Heart left ventricle (tissue), 16 donors: ENCODE measurements around the gene CUX1. TPM values are rescaled to one million over a fixed set of nuclear protein-coding genes. Genes with fewer than 3 reads are reported as not detected.

Experiments
- ATAC-seq, 4 donors: fragments of 200-7000 bp; cut with Tn5 transposase; one replicate each; pipeline ENCODE4 v1.9.1; 2020 to 2022; ENCODE audit warnings: moderate library complexity in 4 of 4, mild to moderate bottlenecking in 3 of 4, moderate number of reproducible peaks in 1 of 4
- DNase-seq, 5 donors: peaks; one replicate each; pipeline ENCODE4 v3.0.0-alpha.2; 2020
- H3K27ac ChIP-seq, 12 donors: fragments of 200-600 bp; sonication (generic) in 4 of 12; one replicate each; pipeline versions ENCODE4 v1.5.0 to v1.8.0; 2016 to 2022; ENCODE audit warnings: mild to moderate bottlenecking in 2 of 12
- H3K27me3 ChIP-seq, 9 donors: fragments of 200-600 bp; sonication (generic) in 2 of 9; one replicate each; pipeline versions ENCODE4 v1.5.1 to v1.8.0; 2016 to 2022; ENCODE audit warnings: mild to moderate bottlenecking in 3 of 9
- H3K36me3 ChIP-seq, 9 donors: fragments of 200-600 bp; sonication (generic) in 2 of 9; one replicate each; pipeline versions ENCODE4 v1.5.0 to v1.8.0; 2018 to 2022; ENCODE audit warnings: mild to moderate bottlenecking in 2 of 9
- H3K4me1 ChIP-seq, 12 donors: fragments of 200-600 bp; sonication (generic) in 4 of 12; one replicate each; pipeline versions ENCODE4 v1.5.0 to v1.8.0; 2016 to 2022; ENCODE audit warnings: mild to moderate bottlenecking in 3 of 12
- H3K4me3 ChIP-seq, 12 donors: fragments of 200-600 bp; sonication (generic) in 4 of 12; one replicate each; pipeline versions ENCODE4 v1.5.0 to v1.8.0; 2017 to 2022; ENCODE audit warnings: mild to moderate bottlenecking in 9 of 12, moderate library complexity in 4 of 12
- H3K9me3 ChIP-seq, 12 donors: fragments of 200-600 bp; sonication (generic) in 4 of 12; one replicate each; pipeline versions ENCODE4 v1.5.0 to v1.8.0; 2016 to 2022; ENCODE audit warnings: mild to moderate bottlenecking in 1 of 12
- CTCF ChIP-seq, 12 donors: fragments of 200-600 bp; sonication (generic) in 4 of 12; IDR thresholded peaks; one replicate each; pipeline versions ENCODE4 v1.5.0 to v1.8.0; 2018 to 2022; ENCODE audit warnings: antibody characterized with exemption in 12 of 12, mild to moderate bottlenecking in 5 of 12
- POLR2A ChIP-seq, 2 donors: fragments of 450-650 bp; IDR thresholded peaks; one replicate each; pipeline ENCODE4 v1.6.1; 2017; ENCODE audit warnings: antibody characterized with exemption in 2 of 2, mild to moderate bottlenecking in 2 of 2, moderate library complexity in 2 of 2
- WGBS, 4 donors: extraction: QIAGEN DNeasy Blood & Tissue Kit in 2 of 4; methylation state at CpG; one replicate each; pipeline versions ENCODE4 v1.1.5 to v1.1.7; 2013 to 2018; 5-methylcytosine and 5-hydroxymethylcytosine counted together
- intact Hi-C, 10 donors: fragments of 100-400 bp; cut with DNase I; formaldehyde crosslinking; loops; one replicate each; pipeline versions ENCODE4 v1.11.1 to v1.14.2; 2022
- polyA plus RNA-seq, 2 donors: library from polyadenylated mRNA; stranded (reverse); fragments of 200-250 nt; gene quantifications; one replicate each; pipeline ENCODE4 v1.2.3, GENCODE V29; 2013
- total RNA-seq, 9 donors: library from RNA; depleted of rRNA in 2 of 9; stranded (reverse); fragments of >200 nt in 2 of 9; fragmentation: NEBNext Ultra II Directional in 3 of 9; extraction: Animal tissue kit (Norgen Biotek cat#: 25700) in 3 of 9; gene quantifications; one replicate each; pipeline versions ENCODE4 v1.1.0 to v1.2.4, GENCODE V29; 2016 to 2023
- donor health status: ischemic (EF 13 %, LVEDD 7.1; RV severe dilation, severe dysfunction).
- donor health status: healthy with polysubstance abuse.
- donor health status: DM: no; HTN: yes; CAD: no.
- donor health status: DM: no; HTN: no; CAD: no.
- donor health status: ischemic (EF 25% LVEDD 6.9; RV normal size, moderate dysfunction).
- donor health status: ischemic (EF 25% LVEDD 5.7; RV mildly dilated, moderate dysfunction).
- donor health status: healthy.
- donor health status: DM: yes; HTN: yes; CAD: no.
- donor health status: ischemic (EF 35%, LVEDD 5.7; RV mildly dilated, moderate dysfunction).
- donor health status: nonischemic (EF 11% LVEDD 7.7; RV severe dilation, severe dysfunction).
- donor health status: DM: yes; HTN: yes; CAD: no.
- donor health status: PGD.
- donor health status: ischemic (EF 29% LVEDD 5.4; RV normal size, mild dysfunction).
- donor health status: nonischemic (EF 23%, LVEDD 6.1; RV moderate dilation, normal function).

CUX1 gene
- total and polyA plus RNA-seq, 11 donors = 51.9 to 173 (median 122) TPM

GRCh38 chr7:102066476-102066875, 249.1 kb downstream of the CUX1 start:
- 75 to 93% (median 85%) methylated on average over 9 of the region's 9 CpGs for WGBS, 4 donors
- ATAC-seq (no peak), DNase-seq (no peak)
- Histone ChIP-seq H3K4me1 (peaks cover 3 to 32% (median 20%) of the 10 kb centered on the region in 12 donors), H3K27ac (no peak overlapping the region), H3K9me3 (peaks cover 0 to 2% (median 0%) of the 10 kb centered on the region in 12 donors), H3K27me3 (no peaks in the 10 kb centered on the region), H3K36me3 (peaks cover 0 to 14% (median 10%) of the 10 kb centered on the region in 9 donors), H3K4me3 (no peak overlapping the region)
- intact Hi-C loops = no loop called here
- TF ChIP-seq POLR2A (IDR thresholded peaks at IDR 0.05) = no peak
- TF ChIP-seq CTCF (IDR thresholded peaks at IDR 0.05) = no peak

GRCh38 chr7:102068846-102069245, 251.4 kb downstream of the CUX1 start:
- no peak overlapping the region for H3K27ac ChIP-seq
- H3K4me3 ChIP-seq = no peak overlapping the region
- H3K27me3 ChIP-seq = no peaks in the 10 kb centered on the region
- peaks cover 3 to 22% (median 13%) of the 10 kb centered on the region in 12 donors for H3K4me1 ChIP-seq
- DNase-seq (no peak), ATAC-seq (no peak)
- TF ChIP-seq POLR2A (IDR thresholded peaks at IDR 0.05) = no peak
- no peak for TF ChIP-seq CTCF (IDR thresholded peaks at IDR 0.05)
- 83 to 89% (median 87%) methylated on average over 14 of the region's 14 CpGs for WGBS, 4 donors
- intact Hi-C loops = no loop called here
- H3K36me3 ChIP-seq = peaks cover 0 to 26% (median 16%) of the 10 kb centered on the region in 9 donors
- peaks cover 0 to 8% (median 0%) of the 10 kb centered on the region in 12 donors for H3K9me3 ChIP-seq

- peak overlapping the region in 1 of 12 donors; percentile 44 for H3K27ac ChIP-seq
- H3K4me1 ChIP-seq = peaks cover 0 to 10% (median 1%) of the 10 kb centered on the region in 12 donors
- WGBS, 4 donors = 79 to 88% (median 85%) methylated on average over 7 of the region's 7 CpGs
- intact Hi-C loops = no loop called here
- H3K36me3 ChIP-seq = peaks cover 0 to 26% (median 19%) of the 10 kb centered on the region in 9 donors
- no peak for DNase-seq
- no peaks in the 10 kb centered on the region for H3K27me3 ChIP-seq
- peak in 2 of 4 donors; percentile 20 to 34 for ATAC-seq
- H3K4me3 ChIP-seq = no peak overlapping the region
- TF ChIP-seq POLR2A (IDR thresholded peaks at IDR 0.05) (no peak), CTCF (IDR thresholded peaks at IDR 0.05) (no peak)
- peaks cover 0 to 8% (median 0%) of the 10 kb centered on the region in 12 donors for H3K9me3 ChIP-seq
Observed at GRCh38 chr7:102069931-102070629, 252.7 kb downstream of the CUX1 start.

GRCh38 chr7:102072003-102072402, 254.6 kb downstream of the CUX1 start:
- no peaks in the 10 kb centered on the region for H3K27me3 ChIP-seq
- TF ChIP-seq POLR2A (IDR thresholded peaks at IDR 0.05) (no peak), CTCF (IDR thresholded peaks at IDR 0.05) (no peak)
- peaks cover 0 to 8% (median 0%) of the 10 kb centered on the region in 12 donors for H3K4me1 ChIP-seq
- WGBS, 4 donors = 89 to 94% (median 94%) methylated on average over 5 of the region's 5 CpGs
- ATAC-seq = no peak
- H3K9me3 ChIP-seq = peaks cover 0 to 8% (median 0%) of the 10 kb centered on the region in 12 donors
- no peak for DNase-seq
- intact Hi-C loops = no loop called here
- H3K27ac ChIP-seq = no peak overlapping the region
- H3K4me3 ChIP-seq = no peak overlapping the region
- peaks cover 0 to 26% (median 19%) of the 10 kb centered on the region in 9 donors for H3K36me3 ChIP-seq
